Heart left ventricle (tissue), 16 donors: ENCODE measurements around the gene SLC35E3. TPM values are rescaled to one million over a fixed set of nuclear protein-coding genes. Genes with fewer than 3 reads are reported as not detected.
"Not testable (repeated sequence)": the region's sequence is repeated elsewhere in the genome, so short reads cannot be mapped to it uniquely, and the experiment has no call there.

Experiments
- ATAC-seq, 4 donors: fragments of 200-7000 bp; cut with Tn5 transposase; one replicate each; pipeline ENCODE4 v1.9.1; 2020 to 2022; ENCODE audit warnings: moderate library complexity in 4 of 4, mild to moderate bottlenecking in 3 of 4, moderate number of reproducible peaks in 1 of 4
- DNase-seq, 5 donors: peaks; one replicate each; pipeline ENCODE4 v3.0.0-alpha.2; 2020
- H3K27ac ChIP-seq, 12 donors: fragments of 200-600 bp; sonication (generic) in 4 of 12; one replicate each; pipeline versions ENCODE4 v1.5.0 to v1.8.0; 2016 to 2022; ENCODE audit warnings: mild to moderate bottlenecking in 2 of 12
- H3K27me3 ChIP-seq, 9 donors: fragments of 200-600 bp; sonication (generic) in 2 of 9; one replicate each; pipeline versions ENCODE4 v1.5.1 to v1.8.0; 2016 to 2022; ENCODE audit warnings: mild to moderate bottlenecking in 3 of 9
- H3K36me3 ChIP-seq, 9 donors: fragments of 200-600 bp; sonication (generic) in 2 of 9; one replicate each; pipeline versions ENCODE4 v1.5.0 to v1.8.0; 2018 to 2022; ENCODE audit warnings: mild to moderate bottlenecking in 2 of 9
- H3K4me1 ChIP-seq, 12 donors: fragments of 200-600 bp; sonication (generic) in 4 of 12; one replicate each; pipeline versions ENCODE4 v1.5.0 to v1.8.0; 2016 to 2022; ENCODE audit warnings: mild to moderate bottlenecking in 3 of 12
- H3K4me3 ChIP-seq, 12 donors: fragments of 200-600 bp; sonication (generic) in 4 of 12; one replicate each; pipeline versions ENCODE4 v1.5.0 to v1.8.0; 2017 to 2022; ENCODE audit warnings: mild to moderate bottlenecking in 9 of 12, moderate library complexity in 4 of 12
- H3K9me3 ChIP-seq, 12 donors: fragments of 200-600 bp; sonication (generic) in 4 of 12; one replicate each; pipeline versions ENCODE4 v1.5.0 to v1.8.0; 2016 to 2022; ENCODE audit warnings: mild to moderate bottlenecking in 1 of 12
- CTCF ChIP-seq, 12 donors: fragments of 200-600 bp; sonication (generic) in 4 of 12; IDR thresholded peaks; one replicate each; pipeline versions ENCODE4 v1.5.0 to v1.8.0; 2018 to 2022; ENCODE audit warnings: antibody characterized with exemption in 12 of 12, mild to moderate bottlenecking in 5 of 12
- POLR2A ChIP-seq, 2 donors: fragments of 450-650 bp; IDR thresholded peaks; one replicate each; pipeline ENCODE4 v1.6.1; 2017; ENCODE audit warnings: antibody characterized with exemption in 2 of 2, mild to moderate bottlenecking in 2 of 2, moderate library complexity in 2 of 2
- WGBS, 4 donors: extraction: QIAGEN DNeasy Blood & Tissue Kit in 2 of 4; methylation state at CpG; one replicate each; pipeline versions ENCODE4 v1.1.5 to v1.1.7; 2013 to 2018; 5-methylcytosine and 5-hydroxymethylcytosine counted together
- intact Hi-C, 10 donors: fragments of 100-400 bp; cut with DNase I; formaldehyde crosslinking; loops; one replicate each; pipeline versions ENCODE4 v1.11.1 to v1.14.2; 2022
- polyA plus RNA-seq, 2 donors: library from polyadenylated mRNA; stranded (reverse); fragments of 200-250 nt; gene quantifications; one replicate each; pipeline ENCODE4 v1.2.3, GENCODE V29; 2013
- total RNA-seq, 9 donors: library from RNA; depleted of rRNA in 2 of 9; stranded (reverse); fragments of >200 nt in 2 of 9; fragmentation: NEBNext Ultra II Directional in 3 of 9; extraction: Animal tissue kit (Norgen Biotek cat#: 25700) in 3 of 9; gene quantifications; one replicate each; pipeline versions ENCODE4 v1.1.0 to v1.2.4, GENCODE V29; 2016 to 2023
- donor health status: ischemic (EF 13 %, LVEDD 7.1; RV severe dilation, severe dysfunction).
- donor health status: healthy with polysubstance abuse.
- donor health status: DM: no; HTN: yes; CAD: no.
- donor health status: DM: no; HTN: no; CAD: no.
- donor health status: ischemic (EF 25% LVEDD 6.9; RV normal size, moderate dysfunction).
- donor health status: ischemic (EF 25% LVEDD 5.7; RV mildly dilated, moderate dysfunction).
- donor health status: healthy.
- donor health status: DM: yes; HTN: yes; CAD: no.
- donor health status: ischemic (EF 35%, LVEDD 5.7; RV mildly dilated, moderate dysfunction).
- donor health status: nonischemic (EF 11% LVEDD 7.7; RV severe dilation, severe dysfunction).
- donor health status: DM: yes; HTN: yes; CAD: no.
- donor health status: PGD.
- donor health status: ischemic (EF 29% LVEDD 5.4; RV normal size, mild dysfunction).
- donor health status: nonischemic (EF 23%, LVEDD 6.1; RV moderate dilation, normal function).

Gene SLC35E3
- total and polyA plus RNA-seq, 11 donors, result 2.6 to 8.6 (median 5.4) TPM

GRCh38 chr12:68796399-68796798, 50.4 kb downstream of the SLC35E3 start:
- intact Hi-C loops, result no loop called here
- Histone ChIP-seq H3K36me3 (no peaks in the 10 kb centered on the region), H3K27ac (no peak overlapping the region), H3K4me1 (no peaks in the 10 kb centered on the region), H3K9me3 (no peaks in the 10 kb centered on the region), H3K4me3 (no peak overlapping the region), H3K27me3 (no peaks in the 10 kb centered on the region)
- WGBS, 4 donors, result 97 to 98% (median 97%) methylated on average over 15 of the region's 15 CpGs
- ATAC-seq (no peak), DNase-seq (no peak)
- TF ChIP-seq CTCF (IDR thresholded peaks at IDR 0.05) (no peak), POLR2A (IDR thresholded peaks at IDR 0.05) (no peak)

GRCh38 chr12:68798882-68799234, 52.9 kb downstream of the SLC35E3 start:
- DNase-seq, result no peak
- no peak overlapping the region for H3K27ac ChIP-seq
- WGBS, 4 donors, result 90 to 100% (median 94%) methylated on average over 1 of the region's 1 CpG
- TF ChIP-seq CTCF (IDR thresholded peaks at IDR 0.05), result no peak
- TF ChIP-seq POLR2A (IDR thresholded peaks at IDR 0.05), result no peak
- intact Hi-C loops, result no loop called here
- ATAC-seq, result no peak
- H3K4me1 ChIP-seq, result peaks cover 0 to 4% (median 0%) of the 10 kb centered on the region in 12 donors
- H3K27me3 ChIP-seq, result no peaks in the 10 kb centered on the region
- no peaks in the 10 kb centered on the region for H3K36me3 ChIP-seq
- no peak overlapping the region for H3K4me3 ChIP-seq
- H3K9me3 ChIP-seq, result no peaks in the 10 kb centered on the region

GRCh38 chr12:68800294-68800693, 54.3 kb downstream of the SLC35E3 start:
- Histone ChIP-seq H3K4me3 (no peak overlapping the region), H3K4me1 (peaks cover 0 to 4% (median 0%) of the 10 kb centered on the region in 12 donors), H3K27me3 (no peaks in the 10 kb centered on the region), H3K27ac (no peak overlapping the region), H3K9me3 (no peaks in the 10 kb centered on the region), H3K36me3 (no peaks in the 10 kb centered on the region)
- ATAC-seq (no peak), DNase-seq (no peak)
- WGBS, 4 donors, result 95 to 97% (median 96%) methylated on average over 5 of the region's 5 CpGs
- intact Hi-C loops, result loop anchor here in 3 of 10 donors (5.0 to 10.0 kb wide), 3 partner anchors 53 to 465 kb away; partner anchors contain the start of genes SLC35E3 (in 2 of the 3) and MDM1 (in 1 of the 3)
- TF ChIP-seq CTCF (IDR thresholded peaks at IDR 0.05), result no peak

- not testable (repeated sequence) for ATAC-seq
- intact Hi-C loops, result loop anchor here in 3 of 10 donors (5.0 to 10.0 kb wide), 3 partner anchors 54 to 466 kb away; partner anchors contain the start of genes SLC35E3 (in 2 of the 3) and MDM1 (in 1 of the 3)
- WGBS, 4 donors, result 90 to 97% (median 95%) methylated on average over 7 of the region's 7 CpGs
Measured at GRCh38 chr12:68801124-68801523, 55.1 kb downstream of the SLC35E3 start.

GRCh38 chr12:68802372-68802745, 56.4 kb downstream of the SLC35E3 start:
- intact Hi-C loops, result loop anchor here in 3 of 10 donors (5.0 to 10.0 kb wide), 3 partner anchors 55 to 468 kb away; partner anchors contain the start of genes SLC35E3 (in 2 of the 3) and MDM1 (in 1 of the 3)

More at GRCh38 chr12:68801124-68801523, 55.1 kb downstream of the SLC35E3 start:
- not testable (repeated sequence) for H3K27me3 ChIP-seq, H3K27ac ChIP-seq, H3K9me3 ChIP-seq, DNase-seq, H3K4me3 ChIP-seq, H3K36me3 ChIP-seq, H3K4me1 ChIP-seq

GRCh38 chr12:68802911-68803651, 57.1 kb downstream of the SLC35E3 start:
- H3K27me3 ChIP-seq, ATAC-seq, H3K4me3 ChIP-seq, H3K4me1 ChIP-seq, H3K36me3 ChIP-seq, H3K9me3 ChIP-seq, H3K27ac ChIP-seq, DNase-seq: not testable (repeated sequence)
- 95 to 97% (median 96%) methylated on average over 19 of the region's 19 CpGs for WGBS, 4 donors
- intact Hi-C loops, result loop anchor here in 3 of 10 donors (5.0 to 10.0 kb wide), 3 partner anchors 56 to 468 kb away; partner anchors contain the start of genes SLC35E3 (in 2 of the 3) and MDM1 (in 1 of the 3)

More at GRCh38 chr12:68802372-68802745, 56.4 kb downstream of the SLC35E3 start:
- not testable (repeated sequence) for H3K4me1 ChIP-seq, H3K36me3 ChIP-seq, ATAC-seq, H3K4me3 ChIP-seq, H3K27me3 ChIP-seq, DNase-seq, H3K9me3 ChIP-seq, H3K27ac ChIP-seq
- WGBS, 4 donors, result 80 to 91% (median 87%) methylated on average over 2 of the region's 2 CpGs
